GM19455 (cell line): ENCODE data around the gene EP300.
"Not testable (repeated sequence)": the region's sequence is repeated elsewhere in the genome, so short reads cannot be mapped to it uniquely, and the experiment has no call there.

Source experiments
- ATAC-seq: cut with Tn5 transposase; IDR thresholded peaks from one replicate; pipeline ENCODE4 v1.9.1; 2021; ENCODE audit not compliant: unreplicated experiment

EP300 gene

GRCh38 chr22:41092023-41092817, at the start of gene EP300:
TSS of gene EP300 (plus strand) at chr22:41092592. CDS start at chr22:41093005, 413 bp downstream.
- peak; percentile 38 for ATAC-seq

- ATAC-seq, result no peak
Measured at GRCh38 chr22:41043722-41044121, 48.7 kb upstream of the EP300 start.

- not testable (repeated sequence) for ATAC-seq
Measured at GRCh38 chr22:41045575-41045974, 46.8 kb upstream of the EP300 start.

GRCh38 chr22:41047801-41048211, 44.6 kb upstream of the EP300 start:
- no peak for ATAC-seq

- ATAC-seq, result not testable (repeated sequence)
Measured at GRCh38 chr22:41048345-41048744, 44.0 kb upstream of the EP300 start.

- ATAC-seq, result no peak
Measured at GRCh38 chr22:41048791-41049717, 43.3 kb upstream of the EP300 start.

- not testable (repeated sequence) for ATAC-seq
Measured at GRCh38 chr22:41049795-41050194, 42.6 kb upstream of the EP300 start.

- no peak for ATAC-seq
Measured at GRCh38 chr22:41050883-41051282, 41.5 kb upstream of the EP300 start.

- ATAC-seq, result no peak
Measured at GRCh38 chr22:41052661-41053490, 39.5 kb upstream of the EP300 start.

- ATAC-seq, result no peak
Measured at GRCh38 chr22:41057076-41057475, 35.3 kb upstream of the EP300 start.

GRCh38 chr22:41062146-41062545, 30.2 kb upstream of the EP300 start:
- ATAC-seq, result no peak

- not testable (repeated sequence) for ATAC-seq
Measured at GRCh38 chr22:41064326-41064725, 28.1 kb upstream of the EP300 start.

GRCh38 chr22:41066341-41066740, 26.1 kb upstream of the EP300 start:
- not testable (repeated sequence) for ATAC-seq

- not testable (repeated sequence) for ATAC-seq
Measured at GRCh38 chr22:41067968-41068367, 24.4 kb upstream of the EP300 start.

GRCh38 chr22:41070665-41071331, 21.6 kb upstream of the EP300 start:
- no peak for ATAC-seq

- no peak for ATAC-seq
Measured at GRCh38 chr22:41074061-41074460, 18.3 kb upstream of the EP300 start.

- ATAC-seq, result no peak
Measured at GRCh38 chr22:41074466-41074865, 17.9 kb upstream of the EP300 start.

- ATAC-seq, result no peak
Measured at GRCh38 chr22:41074941-41075710, 17.3 kb upstream of the EP300 start.

GRCh38 chr22:41075946-41076345, 16.4 kb upstream of the EP300 start:
- ATAC-seq, result no peak

GRCh38 chr22:41076857-41077256, 15.5 kb upstream of the EP300 start:
- no peak for ATAC-seq
